ENCODE measurements around the gene TNNT2. TPM values are rescaled to one million over a fixed set of nuclear protein-coding genes. Genes with fewer than 3 reads are reported as not detected.

The TNNT2 gene
- total and polyA plus RNA-seq, 2 donors (not counting 3 experiments of a cell fraction or from before 2014, with no cell fraction given): not detected

- ChIA-PET CTCF (interaction anchor here (0.9 to 1.8 kb wide), 8 partner anchors 8 to 129 kb away, joined by 3 to 8 read pairs (median 4); partner anchors contain the start of gene PHLDA3), POLR2A (no interaction called here)
- Histone ChIP-seq H3K9ac (replicated peaks; ENCODE audit: extremely low read depth, insufficient read depth, low read length) (no peak overlapping the region), H3K36me3 (ENCODE audit: control insufficient read depth in 2 of 2, extremely low read depth in 1 of 2, insufficient read depth in 2 of 2, low read length in 2 of 2) (no peaks in the 10 kb centered on the region), H3K27me3 (ENCODE audit: control insufficient read depth in 2 of 2, insufficient read depth in 2 of 2, low read length in 2 of 2) (peaks cover 0 to 5% of the 10 kb centered on the region in 2 experiments), H3K4me3 (replicated peaks in 1 of 3; ENCODE audit: insufficient read depth in 1 of 3, low read depth in 1 of 3, low read length in 3 of 3) (no peak overlapping the region), H3K79me2 (ENCODE audit: control insufficient read depth, insufficient read depth, low read length) (no peaks in the 10 kb centered on the region), H4K20me1 (replicated peaks; ENCODE audit: control insufficient read depth, extremely low read depth, insufficient read depth, low read length) (no peaks in the 10 kb centered on the region), H3K27ac (ENCODE audit: insufficient read depth, low read depth, low read length) (no peak overlapping the region), H3K4me1 (ENCODE audit: control insufficient read depth, extremely low read depth, insufficient read depth, low read length) (no peaks in the 10 kb centered on the region), H3K4me2 (ENCODE audit: insufficient read depth, low read length) (no peak overlapping the region), H3K9me1 (replicated peaks; ENCODE audit: control insufficient read depth, extremely low read depth, insufficient read depth, low read length) (no peaks in the 10 kb centered on the region), H2AFZ (ENCODE audit: low read depth, low read length) (no peak overlapping the region), H3K9me3 (replicated peaks; ENCODE audit: control insufficient read depth, insufficient read depth, low read length) (no peaks in the 10 kb centered on the region)
- no TSS peak for BruUV-seq (replicated peaks)
- FAIRE-seq (no peak), DNase-seq (ENCODE audit: low read depth, low spot score) (no peak)
- dilution Hi-C loops (cut with MboI; ENCODE audit: extremely low pct_ligation_motif_present, low sequenced_read_pairs) (no loop called here), intact Hi-C loops (cut with micrococcal nuclease) (loop anchor here (1.0 kb wide), 1 partner anchor 28 kb away; no protein-coding TSS in a partner anchor)
- TF ChIP-seq JUN (IDR thresholded peaks at IDR 0.05; ENCODE audit: borderline replicate concordance, insufficient read depth, insufficient read length, low read depth) (no peak), GATA2 (IDR thresholded peaks at IDR 0.05; ENCODE audit: insufficient read depth, insufficient read length, low read depth, low read length) (no peak), FOS (IDR thresholded peaks at IDR 0.05; ENCODE audit: borderline replicate concordance, insufficient read depth, low read length) (no peak), POLR2A (IDR thresholded peaks at IDR 0.05; ENCODE audit: low read depth, low read length) (no peak), CTCF (IDR thresholded peaks at IDR 0.05; ENCODE audit: extremely low read depth in 1 of 2, insufficient read depth in 1 of 2, low read depth in 1 of 2, low read length in 2 of 2) (no peak), EZH2 (IDR thresholded peaks at IDR 0.05; ENCODE audit: borderline replicate concordance, low read depth, low read length, severe bottlenecking) (no peak), MYC (IDR thresholded peaks at IDR 0.05; ENCODE audit: low read depth, low read length) (no peak), MAX (IDR thresholded peaks at IDR 0.05; ENCODE audit: insufficient read depth, insufficient read length) (no peak), POLR2AphosphoS5 (IDR thresholded peaks at IDR 0.05; ENCODE audit: insufficient read depth, low read depth, low read length) (no peak)
Measured at GRCh38 chr1:201383647-201384405, 6.3 kb upstream of the TNNT2 start.

Measured in endothelial cell of umbilical vein (primary cell).